SK-N-MC (cell line): ENCODE data around the gene RRAGC.

ENCODE experiments used
- EZH2 ChIP-seq: fragments of 200-600 bp; sonication (generic); IDR thresholded peaks from one replicate; pipeline ENCODE4 v1.6.1; 2017; ENCODE audit warnings: antibody characterized with exemption
- POLR2AphosphoS5 ChIP-seq: IDR thresholded peaks from 2 replicates; pipeline ENCODE4 v1.6.1; 2012; ENCODE audit warnings: mild to moderate bottlenecking, low read depth, low read length, borderline replicate concordance

GRCh38 chr1:38888423-38889333 lies 29.1 kb upstream of the RRAGC start:
- TF ChIP-seq EZH2 = no peak
- TF ChIP-seq POLR2AphosphoS5 = no peak
